DND-41 (cell line): ENCODE data around the gene PDE7B.

ENCODE experiments used
- EZH2 ChIP-seq: IDR thresholded peaks from 3 replicates; pipeline ENCODE4 v1.6.1; 2012; ENCODE audit warnings: borderline replicate concordance, low read depth, mild to moderate bottlenecking, moderate library complexity, low read length, inconsistent platforms; ENCODE audit not compliant: severe bottlenecking
- TF ChIP-seq, protein P1 (sequence below): IDR thresholded peaks from 2 replicates; pipeline ENCODE4 v1.5.1; 2012; ENCODE audit warnings: borderline replicate concordance, low read length, moderate library complexity, mild to moderate bottlenecking; ENCODE audit not compliant: poor library complexity, severe bottlenecking; ENCODE audit errors: extremely low read depth

GRCh38 chr6:135987226-135987625 is 135.7 kb downstream of the PDE7B start:
- TF ChIP-seq, protein P1, sequence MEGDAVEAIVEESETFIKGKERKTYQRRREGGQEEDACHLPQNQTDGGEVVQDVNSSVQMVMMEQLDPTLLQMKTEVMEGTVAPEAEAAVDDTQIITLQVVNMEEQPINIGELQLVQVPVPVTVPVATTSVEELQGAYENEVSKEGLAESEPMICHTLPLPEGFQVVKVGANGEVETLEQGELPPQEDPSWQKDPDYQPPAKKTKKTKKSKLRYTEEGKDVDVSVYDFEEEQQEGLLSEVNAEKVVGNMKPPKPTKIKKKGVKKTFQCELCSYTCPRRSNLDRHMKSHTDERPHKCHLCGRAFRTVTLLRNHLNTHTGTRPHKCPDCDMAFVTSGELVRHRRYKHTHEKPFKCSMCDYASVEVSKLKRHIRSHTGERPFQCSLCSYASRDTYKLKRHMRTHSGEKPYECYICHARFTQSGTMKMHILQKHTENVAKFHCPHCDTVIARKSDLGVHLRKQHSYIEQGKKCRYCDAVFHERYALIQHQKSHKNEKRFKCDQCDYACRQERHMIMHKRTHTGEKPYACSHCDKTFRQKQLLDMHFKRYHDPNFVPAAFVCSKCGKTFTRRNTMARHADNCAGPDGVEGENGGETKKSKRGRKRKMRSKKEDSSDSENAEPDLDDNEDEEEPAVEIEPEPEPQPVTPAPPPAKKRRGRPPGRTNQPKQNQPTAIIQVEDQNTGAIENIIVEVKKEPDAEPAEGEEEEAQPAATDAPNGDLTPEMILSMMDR = no peak
- TF ChIP-seq EZH2 = no peak
